HG03196 (cell line): ENCODE results near the gene SYNGR3.

ENCODE experiments used
- ATAC-seq: cut with Tn5 transposase; IDR thresholded peaks from one replicate; pipeline ENCODE4 v1.9.1; 2021; ENCODE audit not compliant: unreplicated experiment

Gene SYNGR3

DNA sequence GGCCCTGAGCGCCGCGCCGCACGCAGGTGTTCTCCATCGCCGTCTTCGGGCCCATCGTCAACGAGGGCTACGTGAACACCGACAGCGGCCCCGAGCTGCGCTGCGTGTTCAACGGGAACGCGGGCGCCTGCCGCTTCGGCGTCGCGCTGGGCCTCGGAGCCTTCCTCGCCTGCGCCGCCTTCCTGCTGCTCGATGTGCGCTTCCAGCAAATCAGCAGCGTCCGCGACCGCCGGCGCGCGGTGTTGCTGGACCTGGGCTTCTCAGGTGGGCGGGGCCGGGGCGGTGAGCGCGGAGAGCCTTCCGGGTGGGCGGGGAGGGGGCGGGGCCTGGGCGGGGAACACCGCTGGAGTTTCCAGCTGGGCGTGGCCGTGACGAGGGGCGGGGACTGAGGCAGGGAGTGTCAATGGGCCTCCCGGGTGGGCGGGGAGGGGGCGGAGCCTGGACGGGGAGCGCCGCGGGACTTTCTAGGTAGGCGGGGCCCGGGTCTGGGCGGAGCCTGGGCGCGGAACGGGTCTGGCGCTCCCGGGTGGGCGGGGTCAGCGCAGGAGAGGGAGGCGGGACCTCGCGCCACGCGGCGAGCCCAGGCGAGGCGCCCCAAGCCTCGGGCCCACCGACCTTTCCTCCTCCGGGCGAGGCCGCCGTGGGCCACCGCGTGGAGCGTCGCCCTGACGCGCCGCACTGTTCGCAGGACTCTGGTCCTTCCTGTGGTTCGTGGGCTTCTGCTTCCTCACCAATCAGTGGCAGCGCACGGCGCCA lies 2.4 kb downstream of the SYNGR3 start:
- ATAC-seq = peak; percentile 42

DNA sequence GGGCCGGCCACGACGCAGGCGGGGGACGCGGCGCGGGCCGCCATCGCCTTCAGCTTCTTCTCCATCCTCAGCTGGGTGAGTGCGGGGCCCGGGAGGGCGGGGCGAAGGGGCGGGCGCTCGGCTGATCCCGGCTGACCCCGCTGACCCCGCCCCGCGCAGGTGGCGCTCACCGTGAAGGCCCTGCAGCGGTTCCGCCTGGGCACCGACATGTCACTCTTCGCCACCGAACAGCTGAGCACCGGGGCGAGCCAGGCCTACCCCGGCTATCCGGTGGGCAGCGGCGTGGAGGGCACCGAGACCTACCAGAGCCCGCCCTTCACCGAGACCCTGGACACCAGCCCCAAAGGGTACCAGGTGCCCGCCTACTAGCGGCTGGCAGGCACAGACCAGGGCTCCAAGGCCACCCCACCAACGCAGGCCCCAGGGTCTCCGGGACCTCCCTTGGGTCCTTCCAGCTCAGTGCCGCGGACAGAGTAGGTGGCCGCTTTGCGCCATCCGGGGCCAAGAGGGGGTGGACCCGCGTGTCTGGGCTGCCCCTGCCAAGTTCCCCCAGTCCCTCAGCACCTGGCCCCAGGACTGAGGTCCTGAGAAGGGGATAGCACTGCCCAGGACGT lies 3.0 kb downstream of the SYNGR3 start:
- ATAC-seq = no peak

DNA sequence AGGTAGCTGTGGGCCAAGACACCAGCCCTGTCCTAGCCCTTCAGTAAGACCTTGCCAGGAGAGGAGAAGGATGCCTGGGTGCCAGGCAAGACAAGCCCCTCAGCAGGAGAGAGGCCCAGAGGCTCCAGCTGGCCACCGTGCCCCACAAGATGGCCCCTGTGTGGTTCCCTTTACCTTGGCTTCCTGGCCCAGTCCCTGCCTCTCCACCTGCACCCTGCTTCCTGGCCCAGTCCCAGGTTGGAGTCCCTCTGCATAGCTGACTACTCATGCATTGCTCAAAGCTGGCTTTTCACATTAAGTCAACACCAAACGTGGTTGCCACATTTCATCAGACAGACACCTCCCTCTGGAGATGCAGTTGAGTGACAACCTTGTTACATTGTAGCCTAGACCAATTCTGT lies 4.0 kb downstream of the SYNGR3 start:
- ATAC-seq = no peak

GRCh38 chr16:1997494-1998359 lies 8.0 kb downstream of the SYNGR3 start:
- no peak for ATAC-seq

DNA sequence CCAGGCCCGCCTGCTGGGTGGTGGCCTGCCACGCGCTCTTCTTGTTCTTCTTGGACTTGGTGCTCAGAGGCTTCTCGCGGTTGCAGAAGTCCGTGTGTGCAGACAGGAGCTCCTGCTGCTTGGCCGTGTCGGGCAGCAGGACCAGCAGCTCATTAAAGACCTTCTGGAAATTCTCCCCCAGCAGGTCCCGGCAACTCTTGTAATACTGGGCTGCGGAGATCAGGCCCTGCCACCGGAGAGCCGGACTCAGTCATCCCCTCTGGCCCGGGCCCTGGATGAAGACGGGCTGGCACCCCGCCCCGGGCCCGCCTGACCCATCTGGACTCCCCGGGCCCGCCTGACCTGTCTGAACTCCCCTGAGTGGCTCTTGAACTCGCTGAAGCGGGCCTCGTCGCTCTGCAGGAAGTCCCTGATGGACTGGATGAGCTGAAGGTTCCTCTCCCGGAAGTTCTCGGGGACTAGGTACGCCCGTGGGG lies 8.6 kb downstream of the SYNGR3 start:
- ATAC-seq = no peak

DNA sequence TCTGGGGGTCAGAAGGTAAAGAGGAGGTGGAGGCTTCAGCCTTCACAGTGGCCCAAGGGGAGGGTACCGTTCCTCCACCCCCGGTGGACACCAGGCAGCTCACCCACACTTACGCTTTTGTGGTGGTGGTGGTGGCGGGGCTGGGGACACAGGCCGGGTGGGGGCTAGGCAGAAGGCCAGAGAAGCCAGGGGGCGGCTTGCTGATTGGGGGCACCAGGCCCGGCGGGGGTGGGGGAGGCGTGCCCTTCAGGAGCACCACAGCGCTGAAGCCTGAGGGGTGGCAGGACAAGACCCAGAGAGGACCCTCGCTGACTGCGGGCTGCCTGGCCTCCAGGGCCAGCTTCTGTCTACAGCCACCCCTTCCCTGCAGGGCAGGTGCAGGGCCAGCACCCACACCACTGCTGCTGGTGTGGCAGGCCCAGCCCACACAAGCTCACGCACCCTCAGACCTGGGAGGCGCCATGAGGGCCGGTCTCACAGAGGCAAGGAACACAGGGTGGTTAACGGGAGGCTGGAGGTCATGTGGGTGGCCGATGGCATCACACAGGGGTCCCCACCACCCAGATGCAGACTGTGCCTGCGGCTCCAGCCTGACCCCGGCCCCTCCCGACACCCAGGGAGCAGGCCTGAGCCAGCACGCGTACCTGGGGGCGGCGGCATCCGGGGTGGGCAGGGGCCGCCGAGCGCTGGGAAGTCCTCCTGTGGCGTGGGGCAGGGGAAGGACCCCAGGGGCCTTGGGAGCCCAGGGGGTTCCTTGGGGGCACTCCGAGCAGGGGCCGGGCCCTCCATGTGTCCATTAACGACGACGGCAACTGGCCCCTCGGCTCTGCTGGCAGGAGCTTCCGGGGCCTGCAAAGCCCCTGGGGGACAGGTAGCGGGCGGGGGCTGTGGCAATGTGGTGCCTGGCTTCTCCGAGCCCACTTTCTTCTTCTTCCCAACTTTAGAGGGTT lies 9.4 kb downstream of the SYNGR3 start:
- ATAC-seq = no peak

DNA sequence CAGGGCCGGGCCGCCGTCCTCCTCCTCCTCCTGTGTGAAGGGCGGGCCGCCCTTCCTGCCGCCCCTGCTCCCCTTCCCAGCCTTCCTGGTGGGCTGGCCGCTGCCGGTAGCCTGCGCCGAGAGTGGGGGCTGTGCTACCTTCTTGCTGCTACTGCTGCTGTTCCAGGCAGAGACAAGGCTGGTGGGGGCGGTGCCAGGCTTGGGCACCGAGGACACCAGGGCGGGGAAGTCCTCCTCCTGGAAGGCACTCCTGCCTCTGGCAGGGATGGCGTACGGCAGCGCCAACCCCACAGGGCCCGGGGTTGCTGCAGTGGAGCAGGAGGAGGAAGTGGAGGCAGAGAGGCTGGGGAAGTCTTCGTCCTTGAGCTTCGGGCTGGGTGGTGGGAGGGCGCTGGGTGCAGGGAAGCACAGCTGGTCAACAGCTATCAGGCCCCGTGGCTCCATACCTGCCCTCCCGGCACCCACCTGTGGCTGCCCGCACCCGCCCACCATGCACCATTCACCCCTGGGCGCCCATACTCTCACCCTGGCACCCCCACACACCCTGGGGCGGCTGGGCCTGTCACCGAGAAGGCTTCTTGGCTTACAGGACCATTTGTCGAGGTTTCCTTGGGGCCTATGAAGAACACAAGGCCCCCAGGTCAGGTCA lies 10.2 kb downstream of the SYNGR3 start:
- ATAC-seq = no peak

- no peak for ATAC-seq
These were observed 11.3 kb downstream of the SYNGR3 start for GRCh38 chr16:2001035-2001434.

DNA sequence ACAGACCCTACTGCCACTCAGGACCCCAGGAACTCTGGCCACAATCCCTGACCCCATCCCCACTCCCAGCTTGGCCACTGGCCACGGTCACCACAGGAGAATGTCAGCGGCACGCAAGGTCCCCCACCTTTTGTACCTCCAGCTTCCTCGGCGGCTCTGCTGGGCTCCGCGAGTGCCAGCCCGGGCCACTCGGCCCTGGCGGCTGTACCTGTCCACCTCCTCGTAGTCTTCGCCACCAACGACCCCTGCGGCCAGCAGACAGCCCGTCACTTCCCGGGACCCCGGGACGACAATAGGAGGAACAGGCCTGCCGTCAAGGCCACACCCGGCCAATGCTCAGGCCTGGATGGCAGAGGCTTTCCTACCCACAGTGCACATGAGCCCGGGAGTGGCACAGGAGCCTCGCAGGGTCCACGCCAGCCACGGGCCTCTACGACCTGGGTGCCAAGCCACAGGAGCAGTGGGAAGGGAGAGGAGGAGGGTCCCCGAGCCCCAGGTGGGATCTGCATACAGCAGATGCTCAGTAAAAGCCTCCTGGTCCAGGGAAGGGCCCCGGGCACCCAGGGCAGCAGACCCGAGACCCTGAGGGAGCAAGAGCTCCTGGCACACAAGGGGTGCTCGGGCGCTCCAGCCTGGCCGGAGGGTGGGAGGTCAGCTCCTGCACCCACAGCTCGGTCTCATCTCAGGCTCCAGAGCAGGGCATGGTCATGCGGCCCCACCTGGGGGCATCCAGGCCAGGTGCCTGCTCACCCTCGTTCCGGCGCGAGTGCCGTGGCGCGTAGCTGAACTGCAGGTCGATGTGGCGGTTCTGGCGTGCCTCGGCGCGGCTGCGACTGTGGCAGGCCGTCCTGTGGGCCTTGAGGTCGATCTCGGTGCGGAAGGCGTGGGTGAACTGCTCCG lies 11.9 kb downstream of the SYNGR3 start:
- ATAC-seq = no peak

DNA sequence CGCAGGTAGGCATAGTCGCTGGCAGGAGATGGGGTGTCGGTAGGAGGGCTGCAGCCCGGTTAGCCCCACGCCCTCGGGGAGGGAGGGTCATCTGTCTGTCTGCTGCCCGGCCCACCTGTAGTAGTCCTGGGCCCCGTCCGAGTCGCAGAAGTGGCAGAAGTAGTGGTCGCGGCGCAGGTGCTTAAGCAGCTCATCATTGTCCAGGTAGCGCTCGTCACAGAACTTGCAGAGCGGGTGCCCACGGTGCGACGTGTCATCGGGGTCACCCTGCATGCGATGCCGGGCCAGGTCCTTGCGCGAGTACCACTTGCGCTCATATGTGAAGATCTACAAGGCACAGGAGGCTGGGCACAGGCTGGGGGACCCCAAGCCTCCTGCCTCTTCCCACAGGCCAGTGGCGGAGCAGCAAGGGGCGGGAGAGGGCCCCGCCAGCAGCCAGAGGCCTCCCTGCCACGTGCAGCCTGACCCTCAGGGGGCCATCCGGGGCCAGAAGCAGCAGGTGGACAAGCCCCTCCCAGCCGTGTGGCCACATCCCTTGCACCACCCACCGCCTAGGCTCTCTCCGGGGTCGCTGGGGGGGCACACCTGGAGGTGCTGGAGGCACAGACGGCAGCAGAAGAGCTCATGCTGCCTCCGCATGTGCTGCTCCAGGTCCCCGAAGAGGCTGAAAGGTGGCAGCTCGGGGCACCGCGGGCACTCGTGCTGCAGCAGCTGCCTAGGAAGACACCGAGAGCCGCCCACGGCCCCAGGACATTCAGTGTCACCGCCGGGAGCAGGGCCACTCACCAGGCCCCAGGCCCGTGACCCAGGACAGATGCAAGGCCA lies 12.8 kb downstream of the SYNGR3 start:
- no peak for ATAC-seq

- no peak for ATAC-seq
These were observed 13.6 kb downstream of the SYNGR3 start for GRCh38 chr16:2003231-2003826.

DNA sequence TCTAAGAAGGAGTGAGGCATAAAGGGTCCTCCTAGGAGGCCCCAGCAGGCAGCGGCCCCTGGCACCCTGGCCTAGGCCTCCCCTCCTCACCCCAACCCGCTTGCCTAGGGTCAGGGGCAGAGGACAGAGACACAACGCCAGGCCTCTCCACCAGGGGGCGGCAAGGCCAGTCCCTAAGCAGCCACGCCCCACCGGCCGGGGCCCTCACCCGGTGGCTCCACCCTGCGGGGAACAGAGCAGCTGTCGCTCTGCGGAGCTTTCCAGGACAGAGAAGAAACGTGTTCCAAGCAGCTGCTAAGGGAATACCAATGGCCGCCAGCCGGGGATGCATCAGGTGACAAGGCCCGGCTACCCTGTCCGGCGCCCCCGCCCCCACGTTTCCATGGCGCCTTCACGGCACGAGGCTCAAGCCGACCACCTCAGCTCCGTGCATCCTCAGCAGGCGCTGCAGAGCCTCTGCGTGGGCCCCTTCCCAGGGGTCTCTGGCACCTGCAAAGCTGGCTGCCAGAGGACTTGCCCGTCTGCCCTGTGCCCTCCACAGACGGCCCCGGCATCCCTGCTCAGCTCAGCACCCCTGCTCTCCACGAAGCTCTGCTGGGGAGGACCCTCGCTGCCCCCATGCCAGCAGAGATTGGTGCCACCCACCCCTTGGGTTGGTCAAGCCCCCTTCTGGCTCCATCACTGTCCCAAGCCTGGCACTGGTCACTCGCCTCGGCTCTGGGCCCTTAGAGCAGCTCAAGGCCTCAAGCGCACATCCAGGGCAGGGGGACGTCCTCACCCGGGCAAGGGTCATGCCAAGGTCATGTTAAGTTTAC lies 14.3 kb downstream of the SYNGR3 start:
- peak; percentile 45 for ATAC-seq

DNA sequence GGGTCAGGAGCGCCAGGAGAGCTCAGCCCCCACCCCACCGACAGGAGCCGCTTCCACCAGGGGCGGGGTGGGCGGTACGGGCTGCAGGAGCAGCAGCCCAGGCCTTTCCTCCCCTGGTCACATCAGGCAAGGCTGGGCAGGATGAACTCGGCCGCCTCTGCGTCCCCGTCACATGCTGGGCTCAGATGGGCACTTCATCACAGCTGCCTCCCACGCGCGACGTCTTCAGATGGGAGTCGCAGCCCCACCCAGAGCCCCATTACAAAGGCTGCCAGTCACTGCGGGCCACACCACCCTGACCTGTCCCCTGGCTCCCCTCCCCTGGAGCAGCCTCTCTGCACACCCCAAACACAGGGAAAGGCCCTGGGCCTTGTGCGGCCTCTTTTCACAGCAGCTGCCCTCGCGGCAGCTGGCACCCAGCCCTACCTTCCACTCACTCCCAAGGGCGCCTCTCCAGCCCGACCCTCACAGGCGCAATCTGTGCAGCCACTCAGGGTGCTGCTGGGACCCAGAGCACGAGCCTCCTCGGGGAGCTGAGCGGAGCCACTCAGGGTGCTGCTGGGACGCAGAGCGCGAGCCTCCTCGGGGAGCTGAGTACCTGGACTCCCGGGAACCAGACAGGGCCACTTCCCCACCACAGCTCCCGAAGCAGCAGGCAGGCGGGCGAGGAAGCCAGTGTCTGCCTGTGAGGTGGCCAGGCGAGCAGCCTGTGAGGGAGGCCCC lies 15.2 kb downstream of the SYNGR3 start:
- ATAC-seq = no peak

GRCh38 chr16:2005646-2006045 lies 15.9 kb downstream of the SYNGR3 start:
- no peak for ATAC-seq

DNA sequence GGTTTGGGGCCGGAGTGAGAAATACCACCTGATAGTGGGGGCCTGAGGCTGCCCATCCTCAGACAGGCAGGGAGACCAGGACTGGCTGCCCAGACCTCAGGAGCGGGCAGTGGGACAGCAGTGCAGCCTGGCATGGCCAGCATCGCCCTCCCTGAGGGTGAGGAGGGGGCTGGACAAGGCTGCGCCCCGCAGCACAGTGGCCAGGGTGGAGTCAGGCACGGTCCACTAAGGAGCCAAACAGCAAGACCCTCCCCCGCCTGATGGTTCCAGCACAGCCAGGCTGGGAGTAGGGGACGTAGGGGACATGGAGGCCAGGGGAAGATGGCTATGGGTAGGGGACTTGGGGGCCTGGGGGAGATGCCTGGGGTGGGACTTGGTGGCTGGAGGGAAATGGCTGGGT lies 16.5 kb downstream of the SYNGR3 start:
- no peak for ATAC-seq

GRCh38 chr16:2007081-2007836 lies 17.5 kb downstream of the SYNGR3 start:
- ATAC-seq = no peak
